HG03571 (cell line): ENCODE data around the gene TMEM8B.
"Not testable (repeated sequence)": the region's sequence is repeated elsewhere in the genome, so short reads cannot be mapped to it uniquely, and the experiment has no call there.

Experiments used
- ATAC-seq: cut with Tn5 transposase; IDR thresholded peaks from one replicate; pipeline ENCODE4 v1.9.1; 2021; ENCODE audit not compliant: unreplicated experiment

Gene TMEM8B

GRCh38 chr9:35905051-35905781 is 76.2 kb downstream of the TMEM8B start:
- ATAC-seq, result no peak

- no peak for ATAC-seq
Measured at GRCh38 chr9:35905912-35906679, 77.1 kb downstream of the TMEM8B start, which contains the start of gene HRCT1. HRCT1 (plus strand) TSS chr9:35906202; CDS start chr9:35906288, 86 bp downstream.

GRCh38 chr9:35906923-35907699 is 78.1 kb downstream of the TMEM8B start:
- no peak for ATAC-seq

- ATAC-seq, result no peak
Measured at GRCh38 chr9:35907711-35908503, 78.9 kb downstream of the TMEM8B start.

GRCh38 chr9:35908504-35909125 is 79.6 kb downstream of the TMEM8B start:
- no peak for ATAC-seq

GRCh38 chr9:35909274-35909673 is 80.2 kb downstream of the TMEM8B start, which contains the start of gene SPAAR:
SPAAR (plus strand) TSS chr9:35909490; CDS start chr9:35910464, 974 bp downstream.
- no peak for ATAC-seq

GRCh38 chr9:35909687-35910612 is 80.9 kb downstream of the TMEM8B start:
- no peak for ATAC-seq

GRCh38 chr9:35910613-35911359 is 81.8 kb downstream of the TMEM8B start:
- no peak for ATAC-seq

- no peak for ATAC-seq
Measured at GRCh38 chr9:35911690-35912089, 82.7 kb downstream of the TMEM8B start.

- no peak for ATAC-seq
Measured at GRCh38 chr9:35912791-35913400, 83.9 kb downstream of the TMEM8B start.

GRCh38 chr9:35913429-35913828 is 84.4 kb downstream of the TMEM8B start:
- ATAC-seq, result not testable (repeated sequence)

- no peak for ATAC-seq
Measured at GRCh38 chr9:35914301-35914807, 85.3 kb downstream of the TMEM8B start.
